Endothelial cell of hepatic sinusoid (primary cell): ENCODE results near the gene RAB5IF.

ENCODE experiments used
- in situ Hi-C: cut with HindIII; loops from 2 replicates; pipeline ENCODE4 v1.10.0; 2017; ENCODE audit warnings: low sequenced_read_pairs

Gene RAB5IF

DNA sequence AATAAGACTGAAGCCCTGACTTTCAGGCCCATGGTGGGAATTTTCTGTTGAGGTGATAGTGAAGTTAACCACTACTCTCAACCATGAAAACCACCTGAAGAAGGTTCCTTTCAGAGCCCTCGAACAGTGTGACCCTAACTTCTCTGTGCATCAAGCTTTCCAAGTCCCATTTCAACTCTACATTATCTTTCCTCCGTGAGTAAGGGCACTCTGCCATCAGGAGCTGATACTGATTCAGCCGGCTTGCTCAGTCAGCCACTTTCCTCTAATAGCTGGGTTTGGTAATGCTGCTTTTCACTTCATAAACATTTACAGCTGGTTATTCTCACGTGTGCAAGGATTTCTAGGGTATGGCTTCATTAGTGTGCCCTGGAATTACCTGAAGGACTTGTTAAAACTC, 51.2 kb downstream of the RAB5IF start:
- in situ Hi-C loops, result no loop called here

DNA sequence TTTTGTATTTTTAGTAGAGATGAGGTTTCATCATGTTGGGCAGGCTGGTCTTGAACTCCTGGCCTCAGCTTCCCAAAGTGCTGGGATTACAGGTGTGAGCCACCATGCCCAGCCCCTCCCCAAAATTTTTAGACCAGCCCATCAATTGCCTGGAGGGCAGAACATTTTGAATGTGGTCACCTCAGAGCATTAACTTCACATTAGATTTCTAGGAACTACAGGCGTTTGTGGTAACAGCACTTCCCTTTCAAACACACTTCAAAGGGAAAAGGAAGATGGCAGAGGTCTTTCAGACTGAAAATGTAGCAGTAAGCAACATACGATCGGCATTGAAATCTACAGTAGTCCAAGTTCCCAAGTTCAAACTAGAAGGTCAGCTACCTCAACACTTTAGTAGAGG, 52.7 kb downstream of the RAB5IF start:
- in situ Hi-C loops, result no loop called here
